Peyer's patch (tissue), 4 donors: ENCODE results near the gene KIRREL1.

ENCODE experiments used
- CTCF ChIP-seq, 6 experiments: fragments of 450-650 bp in 4 of 6; fragments of 200-600 bp in 2 of 6; sonication (generic) in 1 of 6; IDR thresholded peaks; one replicate each; pipeline ENCODE4 v1.5.1; 2017 to 2019; ENCODE audit warnings: antibody characterized with exemption in 6 of 6, mild to moderate bottlenecking in 3 of 6, moderate library complexity in 1 of 6
- POLR2A ChIP-seq, 2 donors: fragments of 450-650 bp; IDR thresholded peaks; one replicate each; pipeline ENCODE4 v1.5.1; 2017; ENCODE audit warnings: antibody characterized with exemption in 2 of 2, mild to moderate bottlenecking in 2 of 2, moderate library complexity in 2 of 2

GRCh38 chr1:158007180-158007579, 13.7 kb downstream of the KIRREL1 start:
- TF ChIP-seq CTCF (IDR thresholded peaks at IDR 0.05) (no peak), POLR2A (IDR thresholded peaks at IDR 0.05) (no peak)
